Hindlimb muscle (tissue), 1 donor: Measurements from ENCODE around the gene SUSD4. TPM values are rescaled to one million over a fixed set of nuclear protein-coding genes. Genes with fewer than 3 reads are reported as not detected.
A peak's percentile ranks its signal among the peaks of the same experiment; 100 is the strongest.
"Not testable (repeated sequence)": the region's sequence is repeated elsewhere in the genome, so short reads cannot be mapped to it uniquely, and the experiment has no call there.

ENCODE experiments used
- DNase-seq: peaks from one replicate; pipeline ENCODE4 v3.0.0-alpha.2; 2013
- polyA plus RNA-seq: library from polyadenylated mRNA; unstranded; fragments of 120-200 nt; gene quantifications from one replicate; pipeline ENCODE4 v1.2.1, GENCODE V29; 2013; ENCODE audit not compliant: insufficient read length

SUSD4 gene, protein sequence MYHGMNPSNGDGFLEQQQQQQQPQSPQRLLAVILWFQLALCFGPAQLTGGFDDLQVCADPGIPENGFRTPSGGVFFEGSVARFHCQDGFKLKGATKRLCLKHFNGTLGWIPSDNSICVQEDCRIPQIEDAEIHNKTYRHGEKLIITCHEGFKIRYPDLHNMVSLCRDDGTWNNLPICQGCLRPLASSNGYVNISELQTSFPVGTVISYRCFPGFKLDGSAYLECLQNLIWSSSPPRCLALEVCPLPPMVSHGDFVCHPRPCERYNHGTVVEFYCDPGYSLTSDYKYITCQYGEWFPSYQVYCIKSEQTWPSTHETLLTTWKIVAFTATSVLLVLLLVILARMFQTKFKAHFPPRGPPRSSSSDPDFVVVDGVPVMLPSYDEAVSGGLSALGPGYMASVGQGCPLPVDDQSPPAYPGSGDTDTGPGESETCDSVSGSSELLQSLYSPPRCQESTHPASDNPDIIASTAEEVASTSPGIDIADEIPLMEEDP
- polyA plus RNA-seq: 2.0 TPM

- DNase-seq: peak; percentile 27
Measured at GRCh38 chr1:223363856-223364684, at the start of gene SUSD4. Gene SUSD4, minus strand, starts transcription at chr1:223364176. Its CDS starts 751 bp downstream, at chr1:223363425.

- no peak for DNase-seq
Measured at GRCh38 chr1:223413216-223413615, 49.2 kb upstream of the SUSD4 start.

- no peak for DNase-seq
Measured at GRCh38 chr1:223411710-223412109, 47.7 kb upstream of the SUSD4 start.

GRCh38 chr1:223411309-223411708, 47.3 kb upstream of the SUSD4 start:
- no peak for DNase-seq

GRCh38 chr1:223410036-223410435, 46.1 kb upstream of the SUSD4 start:
- no peak for DNase-seq

- DNase-seq: no peak
Measured at GRCh38 chr1:223405507-223405906, 41.5 kb upstream of the SUSD4 start.

DNA sequence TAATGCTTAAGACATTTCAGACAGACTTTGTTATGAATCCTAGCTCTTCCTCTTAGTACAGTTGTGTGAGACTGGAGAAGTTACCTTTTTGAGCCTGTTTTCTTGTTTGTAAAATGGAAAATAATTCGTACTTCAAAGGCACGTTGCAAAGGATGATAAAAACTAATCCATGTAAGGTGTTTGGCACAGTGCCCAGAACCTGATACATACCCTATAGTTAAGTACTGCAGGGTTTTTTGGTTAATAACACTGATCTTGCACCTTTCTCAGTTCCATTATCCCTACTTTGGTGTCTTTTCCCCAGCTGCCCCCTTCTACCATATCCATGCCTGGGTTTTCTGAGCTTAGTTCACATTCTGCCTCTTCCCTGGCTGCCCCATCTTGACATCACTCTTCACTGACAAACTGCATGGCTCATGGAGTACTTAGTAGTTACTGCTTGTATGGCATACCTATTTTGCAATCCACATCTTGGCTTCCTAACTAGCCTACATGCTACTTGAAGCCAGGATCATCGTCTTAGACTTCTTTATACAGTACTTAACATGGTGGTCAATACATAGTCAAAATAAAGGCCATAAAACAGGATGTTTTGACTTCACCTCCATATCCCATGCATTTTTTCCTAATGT, 39.3 kb upstream of the SUSD4 start:
- no peak for DNase-seq

- DNase-seq: no peak
Measured at GRCh38 chr1:223402790-223403142, 38.8 kb upstream of the SUSD4 start.

DNA sequence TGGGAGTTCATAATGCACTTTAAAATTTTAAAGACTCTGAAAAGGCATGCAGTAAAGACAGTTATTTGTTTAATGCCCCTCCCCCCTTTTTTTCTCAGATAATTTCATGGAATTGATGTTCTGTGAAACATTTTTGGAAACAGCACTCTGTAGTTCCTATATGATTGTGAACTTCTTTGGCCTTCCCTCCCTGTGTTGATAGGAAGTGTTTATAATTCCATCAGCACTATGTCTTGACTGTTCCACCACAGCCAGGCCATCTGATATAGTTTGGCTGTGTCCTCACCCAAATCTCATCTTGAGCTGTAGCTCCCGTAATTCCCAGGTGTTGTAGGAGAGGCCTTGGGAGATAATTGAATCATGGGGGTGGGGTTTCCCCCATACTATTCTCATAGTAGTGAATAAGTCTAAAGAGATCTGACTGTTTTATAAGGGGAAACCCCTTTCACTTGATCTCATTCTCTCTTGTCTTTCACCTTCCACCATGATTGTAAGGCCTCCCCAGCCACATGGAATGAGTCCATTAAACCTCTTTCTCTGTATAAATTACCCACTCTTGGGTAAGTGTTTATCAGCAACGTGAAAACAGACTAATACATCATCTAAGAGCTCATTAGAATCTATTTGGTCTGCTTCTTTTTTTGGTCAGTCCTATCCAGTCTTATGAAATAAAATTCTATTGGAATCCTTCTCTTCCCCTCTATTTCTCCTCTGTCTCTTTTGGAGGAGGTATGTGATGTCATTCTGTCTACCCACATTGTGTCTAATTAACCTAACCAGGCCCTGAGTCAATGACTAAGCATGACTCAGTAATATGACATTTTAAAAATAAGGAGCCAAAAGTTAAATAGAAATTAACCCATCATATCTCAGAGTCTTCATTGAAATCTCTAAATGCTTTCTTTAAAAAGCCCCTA, 38.2 kb upstream of the SUSD4 start:
- no peak for DNase-seq

GRCh38 chr1:223399393-223399792, 35.4 kb upstream of the SUSD4 start:
- not testable (repeated sequence) for DNase-seq

GRCh38 chr1:223394706-223395105, 30.7 kb upstream of the SUSD4 start:
- no peak for DNase-seq

- DNase-seq: no peak
Measured at GRCh38 chr1:223394242-223394641, 30.3 kb upstream of the SUSD4 start.

GRCh38 chr1:223393275-223394214, 29.6 kb upstream of the SUSD4 start, which contains the start of gene CCDC185:
Gene CCDC185, plus strand, starts transcription at chr1:223393415. Its CDS starts 61 bp downstream, at chr1:223393476.
- DNase-seq: no peak

GRCh38 chr1:223390618-223391017, 26.6 kb upstream of the SUSD4 start:
- DNase-seq: no peak

DNA sequence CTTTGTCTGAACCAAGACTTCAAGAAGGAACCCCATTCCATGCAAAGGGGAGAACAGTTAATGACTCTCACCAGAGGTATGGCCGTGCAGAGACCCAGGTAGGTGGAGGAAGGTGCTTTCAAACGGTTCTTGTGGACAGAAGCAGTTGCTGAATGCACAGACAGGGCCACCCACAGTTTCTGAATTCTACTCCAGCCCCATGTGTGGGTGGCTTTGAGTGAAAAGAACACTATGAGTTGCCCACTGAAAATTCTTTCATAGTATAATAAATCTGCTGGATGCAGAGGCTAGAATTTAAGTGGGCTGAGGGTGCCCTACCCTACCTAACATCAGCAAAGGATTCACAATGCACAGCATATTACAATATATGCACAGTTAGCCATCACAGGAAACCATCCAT, 22.0 kb upstream of the SUSD4 start:
- no peak for DNase-seq

DNA sequence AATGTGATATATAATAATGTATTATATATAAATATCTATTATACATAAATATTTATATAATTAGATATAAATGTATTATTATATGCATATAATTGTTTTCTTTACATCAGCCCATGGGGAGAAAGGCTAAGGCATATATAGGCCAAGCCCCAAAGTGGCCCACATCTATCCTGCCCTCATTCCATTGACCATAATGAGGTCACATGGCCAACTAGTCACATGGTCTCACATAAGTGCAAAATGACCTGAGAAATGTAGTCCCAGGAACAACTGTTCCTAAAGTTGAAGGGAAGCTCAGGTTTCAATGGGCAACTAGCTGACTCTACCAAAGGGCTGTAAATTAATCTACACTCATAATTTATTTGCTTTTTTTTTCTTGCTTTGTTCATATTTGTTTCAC, 14.8 kb upstream of the SUSD4 start:
- DNase-seq: no peak

DNA sequence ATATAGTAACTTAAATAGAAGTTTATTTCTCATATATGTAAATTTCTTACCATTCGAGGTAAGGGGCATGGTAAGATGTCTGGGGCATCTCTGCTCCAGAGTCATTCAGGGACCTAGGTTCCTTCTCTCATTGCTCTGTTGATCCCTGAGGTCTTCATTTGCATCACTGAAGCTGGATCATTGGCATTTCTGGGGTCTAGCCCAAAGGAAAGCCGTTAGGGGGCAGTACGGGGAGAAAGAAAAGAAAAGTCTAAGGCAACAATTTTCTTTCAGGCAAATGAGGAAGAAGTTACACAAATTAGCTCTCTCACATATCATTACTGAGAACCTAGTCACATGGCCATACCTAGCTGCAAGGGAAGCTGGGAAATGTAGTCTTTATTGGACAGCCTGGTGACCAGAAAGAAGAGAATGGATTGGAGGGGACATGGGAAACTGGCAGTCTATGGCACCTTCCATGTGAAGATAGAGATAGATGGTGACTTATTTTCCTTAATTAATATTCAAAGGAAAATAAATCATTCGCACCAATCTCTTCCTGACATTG, 10.2 kb upstream of the SUSD4 start:
- DNase-seq: no peak

- DNase-seq: no peak
Measured at GRCh38 chr1:223364685-223365382, 858 bp upstream of the SUSD4 start.

GRCh38 chr1:223363057-223363855, 720 bp downstream of the SUSD4 start:
- peak; percentile 44 for DNase-seq
